Measurements from ENCODE around the gene ARHGAP19. TPM values are rescaled to one million over a fixed set of nuclear protein-coding genes. Genes with fewer than 3 reads are reported as not detected.
A peak's percentile ranks its signal among the peaks of the same experiment; 100 is the strongest.

The ARHGAP19 gene
- total and polyA plus RNA-seq, 9 of the 15 experiments (the other 6 are each of a cell fraction or from before 2014, with no cell fraction given), result 14.8 to 49.5 (median 26.8) TPM

- H4K20me1 ChIP-seq (replicated peaks; ENCODE audit: control insufficient read depth, insufficient read depth, low read length), result no peaks in the 10 kb centered on the region
- H2AFZ ChIP-seq (ENCODE audit: low read depth, low read length), result no peak overlapping the region
- FAIRE-seq (no peak), ATAC-seq (no peak), DNase-seq (ENCODE audit: extremely low read depth in 1 of 4, low spot score in 3 of 4) (no peak)
- no peaks in the 10 kb centered on the region for H3K9me3 ChIP-seq (replicated peaks; ENCODE audit: control insufficient read depth, insufficient read depth, low read depth, low read length)
- peak overlapping the region; percentile 75; the same call in 1 of the 2 replicates for H3K4me3 ChIP-seq
- no peaks in the 10 kb centered on the region for H3K27me3 ChIP-seq (ENCODE audit: control insufficient read depth in 2 of 2, insufficient read depth in 2 of 2, low read length in 2 of 2)
- no peaks in the 10 kb centered on the region for H3K9me1 ChIP-seq (ENCODE audit: control insufficient read depth, insufficient read depth, low read length)
- H3K9ac ChIP-seq (ENCODE audit: insufficient read depth in 1 of 2, low read depth in 2 of 2, low read length in 2 of 2), result peak overlapping the region in 1 of 2 experiments; percentile 100; a peak in 1 of 4 replicates
- ChIA-PET CTCF (ENCODE audit: low intra/inter-chr PET ratio) (no interaction called here), POLR2A (interaction anchor here (0.7 to 1.5 kb wide), 4 partner anchors 7 to 15 kb away, joined by 3 to 9 read pairs (median 4); no protein-coding TSS in a partner anchor)
- in situ Hi-C loops (cut with MboI), result no loop called here
- BruUV-seq (replicated peaks), result TSS peak; percentile 77
- intact Hi-C loops (cut with micrococcal nuclease), result no loop called here
- H3K4me2 ChIP-seq (ENCODE audit: insufficient read depth, low read length), result 0 out of 2 replicates have a peak overlapping the region, but pooled peaks have one; percentile 18
- no peak for TF ChIP-seq CBFA2T2 (conservative IDR thresholded peaks at IDR 0.05)
- TF ChIP-seq MECOM (CRISPR knock-in tag; IDR thresholded peaks at IDR 0.05), result no peak
- no peak for TF ChIP-seq MIER1 (IDR thresholded peaks at IDR 0.05; ENCODE audit: low read depth)
- H3K36me3 ChIP-seq (ENCODE audit: control insufficient read depth, insufficient read depth, low read length), result no peaks in the 10 kb centered on the region
- H3K4me1 ChIP-seq (replicated peaks in 1 of 2; ENCODE audit: control insufficient read depth in 2 of 2, insufficient read depth in 2 of 2, low read length in 2 of 2), result peaks cover 7 to 25% of the 10 kb centered on the region in 2 experiments
- 92% methylated on average over 15 of the region's 24 CpGs for WGBS (ENCODE audit: insufficient coverage, low coverage, missing lambda C conversion rate)
- H3K79me2 ChIP-seq (ENCODE audit: control insufficient read depth, insufficient read depth, low read length), result peaks cover 9% of the 10 kb centered on the region; the same call in 1 of the 3 replicates
- no peak overlapping the region for H3K27ac ChIP-seq (ENCODE audit: extremely low read depth, low read depth, low read length)
These were observed 28.1 kb upstream of the ARHGAP19 start for GRCh38 chr10:97320480-97321031.

GRCh38 chr10:97319671-97320479, 27.4 kb upstream of the ARHGAP19 start:
- Histone ChIP-seq H3K4me1 (replicated peaks in 1 of 2; ENCODE audit: control insufficient read depth in 2 of 2, insufficient read depth in 2 of 2, low read length in 2 of 2) (peaks cover 7 to 25% of the 10 kb centered on the region in 2 experiments), H3K27me3 (ENCODE audit: control insufficient read depth in 2 of 2, insufficient read depth in 2 of 2, low read length in 2 of 2) (no peaks in the 10 kb centered on the region), H3K9me3 (replicated peaks; ENCODE audit: control insufficient read depth, insufficient read depth, low read depth, low read length) (no peaks in the 10 kb centered on the region), H4K20me1 (replicated peaks; ENCODE audit: control insufficient read depth, insufficient read depth, low read length) (no peaks in the 10 kb centered on the region), H2AFZ (ENCODE audit: low read depth, low read length) (peak overlapping the region; percentile 24; the same call in 1 of the 2 replicates), H3K79me2 (ENCODE audit: control insufficient read depth, insufficient read depth, low read length) (peaks cover 9% of the 10 kb centered on the region; the same call in 1 of the 3 replicates), H3K9me1 (ENCODE audit: control insufficient read depth, insufficient read depth, low read length) (no peaks in the 10 kb centered on the region), H3K27ac (ENCODE audit: extremely low read depth, low read depth, low read length) (no peak overlapping the region; the same call in 2 of the 3 replicates), H3K36me3 (ENCODE audit: control insufficient read depth, insufficient read depth, low read length) (no peaks in the 10 kb centered on the region), H3K4me3 (peak overlapping the region; percentile 75), H3K9ac (ENCODE audit: insufficient read depth in 1 of 2, low read depth in 2 of 2, low read length in 2 of 2) (peak overlapping the region in 1 of 2 experiments; percentile 100; a peak in 3 of 4 replicates), H3K4me2 (ENCODE audit: insufficient read depth, low read length) (peak overlapping the region; percentile 97)
- DNase-seq (ENCODE audit: extremely low read depth in 1 of 4, low spot score in 3 of 4), result peak in 2 of 4 experiments; percentile 42 to 43
- no peak; the same call in 1 of the 3 replicates for ATAC-seq
- ChIA-PET POLR2A (interaction anchor here (0.6 to 1.5 kb wide), 7 partner anchors 8 to 820 kb away, joined by 3 to 9 read pairs (median 3); no protein-coding TSS in a partner anchor), CTCF (ENCODE audit: low intra/inter-chr PET ratio) (no interaction called here)
- in situ Hi-C loops (cut with MboI), result no loop called here
- no peak for FAIRE-seq
- no TSS peak for BruUV-seq (replicated peaks)
- intact Hi-C loops (cut with micrococcal nuclease), result no loop called here
- WGBS (ENCODE audit: insufficient coverage, low coverage, missing lambda C conversion rate), result 40% methylated on average over 35 of the region's 83 CpGs
- TF ChIP-seq ZFX (CRISPR knock-in tag; IDR thresholded peaks at IDR 0.05), result peak; percentile 22; the same call in 1 of the 2 replicates
- TF ChIP-seq ZBTB7A (IDR thresholded peaks at IDR 0.05; ENCODE audit: borderline replicate concordance, control insufficient read depth, low read depth, low read length), result peak; percentile 66; the same call in 1 of the 2 replicates
- TF ChIP-seq RBBP5 (IDR thresholded peaks at IDR 0.05; ENCODE audit: borderline replicate concordance, insufficient read depth, low read length, poor library complexity, severe bottlenecking), result peak; percentile 72
- TF ChIP-seq ZSCAN29 (IDR thresholded peaks at IDR 0.05), result no peak
- 0 out of 2 replicates have a peak, but pooled peaks have one; percentile 4 for TF ChIP-seq MYC (IDR thresholded peaks at IDR 0.05; ENCODE audit: low read depth, low read length)
- no peak for TF ChIP-seq MYC (CRISPR knock-in tag; IDR thresholded peaks at IDR 0.05; ENCODE audit: borderline replicate concordance, low read depth)
- TF ChIP-seq PTBP1 (IDR thresholded peaks at IDR 0.05; ENCODE audit: low read depth, low read length), result no peak
- TF ChIP-seq CTCF (IDR thresholded peaks at IDR 0.05 in 2 of 3, conservative IDR thresholded peaks at IDR 0.05 in 1 of 3; ENCODE audit: insufficient read depth in 2 of 3, low read depth in 1 of 3, low read length in 3 of 3), result peak in 1 of 3 experiments; percentile 11; a peak in 1 of 6 replicates

All from K562 (cell line).